ENCODE measurements around the gene SF3B4.

Gene SF3B4

GRCh38 chr1:149932474-149932873, 4.9 kb upstream of the SF3B4 start:
- no peak for TF ChIP-seq ZFX (IDR thresholded peaks at IDR 0.05)
- no peak for TF ChIP-seq CTCF (conservative IDR thresholded peaks at IDR 0.05)
- H3K27ac ChIP-seq = no peak overlapping the region

GRCh38 chr1:149931212-149931790, 3.7 kb upstream of the SF3B4 start:
- no peak for TF ChIP-seq CTCF (conservative IDR thresholded peaks at IDR 0.05)
- TF ChIP-seq ZFX (IDR thresholded peaks at IDR 0.05) = no peak
- H3K27ac ChIP-seq = no peak overlapping the region

DNA sequence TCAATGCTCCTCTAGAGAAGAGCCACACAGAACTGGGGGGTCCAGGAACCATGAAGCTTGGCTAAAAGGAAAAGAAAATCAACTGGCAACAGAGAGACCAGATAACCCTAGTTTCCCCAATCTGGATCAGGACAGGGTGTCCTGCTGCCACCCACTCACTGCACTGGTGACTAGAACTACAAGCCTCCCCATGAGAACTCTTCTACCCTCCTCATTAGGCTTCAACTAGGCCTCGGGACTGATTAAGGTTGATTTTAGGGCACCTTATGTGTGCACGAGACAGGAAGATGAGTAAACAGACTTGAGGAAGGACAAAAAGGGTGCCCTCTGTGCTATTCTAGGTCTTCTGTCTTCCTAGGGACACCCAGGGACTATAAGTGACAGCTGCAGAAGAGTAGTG, 2.3 kb upstream of the SF3B4 start:
- no peak for TF ChIP-seq ZFX (IDR thresholded peaks at IDR 0.05)
- TF ChIP-seq CTCF (conservative IDR thresholded peaks at IDR 0.05) = no peak
- no peak overlapping the region for H3K27ac ChIP-seq

DNA sequence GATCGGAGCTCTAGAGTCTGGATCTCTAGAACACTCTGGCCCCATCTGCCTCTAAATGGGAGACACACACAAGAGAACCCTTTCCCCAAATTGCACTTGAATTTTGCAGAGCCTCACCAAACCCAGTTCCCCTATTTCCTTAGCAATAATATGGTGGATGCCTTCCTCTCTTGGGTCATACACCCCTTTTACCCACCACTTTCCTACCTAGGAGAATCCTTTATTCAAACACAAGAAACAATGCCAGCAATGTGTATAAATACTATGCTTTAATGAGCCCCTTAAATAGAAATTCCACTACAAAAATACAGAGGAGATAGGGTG, 760 bp upstream of the SF3B4 start:
- H3K27ac ChIP-seq = peak overlapping the region; percentile 96

DNA sequence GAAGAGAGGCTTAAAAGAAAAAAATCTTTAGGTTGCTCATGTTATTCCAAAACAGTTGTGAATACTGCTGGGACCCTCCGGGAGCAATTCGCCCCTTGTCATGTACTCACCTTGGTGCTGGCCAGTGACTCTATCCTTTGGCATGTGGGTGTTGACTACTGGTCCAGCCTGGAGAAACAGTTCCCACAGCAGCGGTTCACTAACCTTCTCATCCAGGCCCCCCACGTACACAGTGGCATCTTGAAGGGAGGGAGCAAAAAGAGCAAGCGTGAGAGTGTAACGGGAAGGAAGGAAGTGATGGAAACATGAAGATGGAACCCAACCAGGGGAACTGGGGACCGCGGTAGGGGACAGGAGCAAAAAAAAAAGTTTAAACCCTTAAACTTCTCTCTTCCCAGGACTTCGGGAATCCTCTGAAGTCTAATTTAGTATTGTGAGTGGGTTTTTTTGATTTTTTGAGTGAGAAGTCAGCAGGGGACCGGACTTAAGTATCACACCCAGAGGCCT, 494 bp downstream of the SF3B4 start:
- TF ChIP-seq CTCF (conservative IDR thresholded peaks at IDR 0.05) (no peak), ZFX (IDR thresholded peaks at IDR 0.05) (no peak)
- H3K27ac ChIP-seq = peak overlapping the region; percentile 96

More for the DNA sequence above, 760 bp upstream of the SF3B4 start:
- TF ChIP-seq ZFX (IDR thresholded peaks at IDR 0.05) = no peak
- no peak for TF ChIP-seq CTCF (conservative IDR thresholded peaks at IDR 0.05)

DNA sequence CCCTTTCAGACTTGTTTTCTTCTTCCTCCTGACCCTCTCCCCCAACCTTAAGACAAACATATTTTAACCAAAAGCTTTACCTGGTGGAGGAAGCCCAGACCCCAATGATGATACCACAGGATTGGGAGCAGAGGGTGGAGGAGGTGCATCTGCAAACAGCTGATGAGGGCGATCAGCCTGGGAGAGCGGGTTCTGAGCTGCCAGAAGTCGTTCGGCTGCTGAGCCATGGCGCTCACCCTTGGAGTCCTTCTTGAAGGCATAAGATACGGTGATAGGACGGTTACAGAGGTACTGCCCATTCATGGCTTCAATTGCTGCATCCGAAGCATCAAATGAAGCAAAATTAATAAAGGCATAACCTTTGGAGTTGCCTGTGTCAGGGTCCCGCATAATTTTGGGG, 1.3 kb downstream of the SF3B4 start:
- TF ChIP-seq CTCF (conservative IDR thresholded peaks at IDR 0.05) (no peak), ZFX (IDR thresholded peaks at IDR 0.05) (no peak)
- peak overlapping the region; percentile 96; the same call in 1 of the 2 replicates for H3K27ac ChIP-seq

DNA sequence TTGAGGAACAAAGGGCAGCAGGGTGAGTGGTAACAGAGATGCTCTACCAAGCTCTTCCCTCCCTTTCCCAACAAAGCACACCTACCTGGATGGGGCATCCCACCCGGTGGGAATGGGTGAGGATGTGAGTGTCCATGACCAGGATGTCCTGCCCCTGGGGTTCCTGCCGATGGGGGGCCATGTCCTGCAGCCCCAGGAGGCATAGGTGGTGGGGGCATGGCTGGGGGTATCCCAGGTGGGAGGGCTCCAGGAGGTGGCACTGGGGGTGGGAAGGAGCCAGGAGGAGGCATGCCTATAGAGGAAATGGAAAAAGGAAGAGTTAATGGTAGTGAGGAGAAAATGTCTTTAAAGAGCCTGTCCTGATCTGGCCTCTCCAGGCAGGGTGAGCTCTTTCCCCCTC, 1.9 kb downstream of the SF3B4 start:
- no peak overlapping the region for H3K27ac ChIP-seq
- TF ChIP-seq ZFX (IDR thresholded peaks at IDR 0.05) (no peak), CTCF (conservative IDR thresholded peaks at IDR 0.05) (no peak)
